GM18508 (cell line): ENCODE results near the gene PPP1R3F.
"Not testable (repeated sequence)": the region's sequence is repeated elsewhere in the genome, so short reads cannot be mapped to it uniquely, and the experiment has no call there.

Experiments used
- ATAC-seq: cut with Tn5 transposase; IDR thresholded peaks from one replicate; pipeline ENCODE4 v1.9.1; 2021; ENCODE audit warnings: moderate number of reproducible peaks; ENCODE audit not compliant: insufficient read depth, unreplicated experiment

PPP1R3F gene

DNA sequence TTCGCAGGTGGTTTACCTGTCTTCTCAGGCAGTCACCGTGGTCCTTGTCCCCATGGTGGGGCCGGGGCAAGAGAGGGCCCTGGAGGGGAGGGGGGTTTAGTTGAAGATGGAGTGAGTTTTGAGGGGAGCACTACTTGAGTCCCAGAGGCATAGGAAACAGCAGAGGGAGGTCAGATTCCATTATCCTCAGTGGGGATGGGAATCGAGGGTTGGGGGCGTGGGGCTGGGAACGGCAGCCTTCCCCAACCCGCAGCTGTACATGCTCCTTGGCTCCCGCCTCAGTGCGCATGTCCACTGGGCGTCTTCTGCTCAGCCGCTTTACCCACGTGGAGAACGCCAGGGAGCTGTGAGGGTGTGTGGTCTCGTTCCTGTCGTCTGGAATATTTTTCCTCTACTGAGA lies 33.8 kb downstream of the PPP1R3F start, which contains the start of gene GAGE10:
TSS of gene GAGE10 (plus strand) at position 301 of the 400 bp plus-strand sequence. CDS start 1,214 bp downstream, outside the sequence.
- ATAC-seq: no peak

DNA sequence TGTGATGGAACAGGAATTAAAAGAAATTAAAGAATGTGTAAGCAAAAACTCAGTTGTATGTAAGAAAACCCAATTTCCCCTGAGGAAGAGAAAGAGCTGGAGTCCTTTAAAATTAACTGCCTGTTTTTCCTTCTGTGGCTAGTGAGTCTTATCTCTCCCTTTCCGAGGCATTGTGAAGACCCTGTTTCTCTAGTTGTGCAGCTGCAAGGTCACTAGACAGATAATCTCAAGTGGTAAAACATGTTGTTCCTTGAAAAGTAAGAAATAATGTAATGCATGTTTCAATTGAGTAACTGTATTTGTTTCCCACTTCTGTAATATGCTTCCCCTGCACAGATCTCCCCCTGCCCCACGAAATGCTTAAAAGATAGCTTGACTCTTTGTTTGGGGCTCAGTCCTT lies 38.2 kb downstream of the PPP1R3F start:
- ATAC-seq: not testable (repeated sequence)

DNA sequence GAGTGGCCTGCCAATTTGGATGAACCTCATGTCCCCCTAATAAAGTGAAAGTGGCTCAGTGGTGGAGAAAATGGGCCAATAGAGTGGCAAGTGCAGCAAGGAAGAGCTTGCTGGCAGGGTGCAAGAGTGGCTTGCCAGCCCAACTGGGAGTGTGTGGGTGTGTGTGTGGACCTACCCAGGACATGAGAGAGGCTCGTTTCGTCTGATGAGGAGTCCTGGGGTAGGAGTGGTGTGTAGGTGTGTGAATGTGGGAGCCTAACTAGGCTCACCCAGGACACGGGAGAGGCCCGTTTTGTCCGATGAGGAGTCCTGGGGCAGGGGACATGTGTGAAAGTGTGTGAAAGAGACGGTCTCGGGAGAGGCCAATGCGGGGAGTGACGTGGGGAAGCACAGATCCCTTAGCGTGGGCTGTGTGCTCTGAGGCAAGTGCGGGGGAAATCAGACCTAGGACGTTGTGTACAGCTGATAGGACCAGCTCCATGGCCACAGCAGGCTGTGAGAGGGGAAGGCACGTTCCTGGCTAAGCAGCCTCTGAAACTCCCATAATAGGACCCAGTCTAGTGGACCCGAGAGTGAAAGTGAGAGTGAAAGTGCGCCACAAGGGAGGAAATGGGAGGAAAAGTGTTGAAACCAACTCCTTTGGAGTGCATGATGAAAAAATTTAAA lies 39.1 kb downstream of the PPP1R3F start:
- no peak for ATAC-seq

DNA sequence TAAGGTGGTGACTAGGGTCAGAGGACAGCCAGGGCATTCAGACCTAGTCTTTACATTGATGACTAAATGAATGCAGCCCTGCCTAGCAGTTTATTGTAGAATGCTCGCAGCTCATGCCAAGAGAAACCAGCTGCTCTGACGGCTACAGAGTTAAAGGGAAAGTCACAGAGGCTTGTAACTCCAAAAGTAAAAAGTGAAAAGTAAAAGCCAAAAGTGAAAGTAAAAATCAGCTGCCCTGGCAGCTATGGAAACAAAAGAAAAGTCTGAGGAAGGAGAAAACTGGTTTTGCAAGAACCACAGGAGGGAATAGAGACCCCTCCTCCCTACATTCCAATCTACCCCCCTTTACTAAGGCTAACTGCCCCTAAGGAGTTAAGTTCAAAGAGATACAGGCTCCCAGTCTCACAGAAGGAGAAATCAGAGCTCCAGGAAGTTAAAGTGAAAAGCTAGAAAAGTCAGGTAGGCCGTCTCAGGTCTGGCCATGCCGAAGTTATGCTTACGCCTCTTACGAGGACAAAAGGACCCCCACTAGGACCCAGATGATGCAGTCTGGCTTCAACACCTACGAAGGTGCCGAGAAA lies 39.9 kb downstream of the PPP1R3F start:
- ATAC-seq: no peak

DNA sequence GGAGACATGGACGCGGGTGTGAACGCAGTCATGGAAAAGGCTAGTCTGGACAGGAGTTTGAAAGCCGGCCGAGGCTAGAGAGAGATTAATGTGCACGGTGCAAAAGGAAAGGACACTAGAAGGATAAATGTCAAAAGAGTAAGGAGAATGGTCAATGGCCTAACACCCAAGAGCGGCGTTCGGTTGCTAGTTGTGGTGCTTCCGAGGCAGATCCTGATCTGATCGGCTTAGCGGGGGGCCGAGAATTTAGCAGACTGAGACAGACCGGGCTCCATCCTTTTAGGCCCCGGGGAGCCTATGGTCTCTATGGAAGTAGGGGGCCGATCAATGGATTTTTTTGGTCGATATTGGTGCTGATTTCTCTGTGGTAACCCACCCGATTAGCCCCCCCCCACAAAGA lies 40.8 kb downstream of the PPP1R3F start:
- ATAC-seq: no peak

DNA sequence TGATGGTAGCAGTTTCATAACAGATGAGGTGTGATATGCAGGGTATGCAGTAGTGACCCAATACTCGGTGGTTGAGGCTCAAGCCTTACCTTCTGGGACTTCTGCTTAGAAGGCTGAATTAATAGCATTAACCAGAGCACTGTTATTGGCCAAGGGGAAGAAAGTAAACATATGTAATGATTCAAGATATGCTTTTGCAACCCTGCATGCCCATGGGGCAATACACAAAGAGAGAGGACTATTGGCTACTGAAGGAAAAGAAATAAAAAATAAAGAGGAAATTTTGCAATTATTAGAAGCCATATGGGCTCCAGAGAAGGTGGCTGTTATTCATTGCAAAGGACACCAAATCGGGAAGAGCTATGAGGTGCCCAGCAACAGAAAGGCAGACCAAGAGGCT lies 42.6 kb downstream of the PPP1R3F start:
- no peak for ATAC-seq

DNA sequence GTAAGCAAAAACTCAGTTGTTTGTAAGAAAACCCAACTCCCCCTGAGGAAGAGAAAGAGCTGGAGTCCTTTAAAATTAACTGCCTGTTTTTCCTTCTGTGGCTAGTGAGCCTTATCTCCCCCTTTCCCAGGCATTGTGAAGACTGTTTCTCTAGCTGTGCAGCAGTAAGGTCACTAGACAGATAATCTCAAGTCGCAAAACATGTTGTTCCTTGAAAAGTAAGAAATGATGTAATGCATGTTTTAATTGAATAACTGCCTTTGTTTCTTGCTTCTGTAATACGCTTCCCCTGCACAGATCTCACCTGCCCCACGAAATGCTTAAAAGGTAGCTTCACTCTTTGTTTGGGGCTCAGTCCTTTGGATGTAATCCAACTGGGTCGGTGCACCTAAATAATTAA lies 46.5 kb downstream of the PPP1R3F start:
- ATAC-seq: no peak

DNA sequence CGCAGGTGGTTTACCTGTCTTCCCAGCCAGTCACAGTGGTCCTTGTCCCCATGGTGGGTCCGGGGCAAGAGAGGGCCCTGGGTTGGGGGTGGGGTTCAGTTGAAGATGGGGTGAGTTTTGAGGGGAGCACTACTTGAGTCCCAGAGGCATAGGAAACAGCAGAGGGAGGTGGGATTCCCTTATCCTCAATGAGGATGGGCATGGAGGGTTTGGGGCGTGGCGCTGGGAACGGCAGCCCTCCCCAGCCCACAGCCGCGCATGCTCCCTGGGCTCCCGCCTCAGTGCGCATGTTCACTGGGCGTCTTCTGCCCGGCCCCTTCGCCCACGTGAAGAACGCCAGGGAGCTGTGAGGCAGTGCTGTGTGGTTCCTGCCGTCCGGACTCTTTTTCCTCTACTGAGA lies 52.1 kb downstream of the PPP1R3F start, which contains the start of gene GAGE12J:
TSS of gene GAGE12J (plus strand) at position 301 of the 400 bp plus-strand sequence. CDS start 1,157 bp downstream, outside the sequence.
- ATAC-seq: not testable (repeated sequence)

DNA sequence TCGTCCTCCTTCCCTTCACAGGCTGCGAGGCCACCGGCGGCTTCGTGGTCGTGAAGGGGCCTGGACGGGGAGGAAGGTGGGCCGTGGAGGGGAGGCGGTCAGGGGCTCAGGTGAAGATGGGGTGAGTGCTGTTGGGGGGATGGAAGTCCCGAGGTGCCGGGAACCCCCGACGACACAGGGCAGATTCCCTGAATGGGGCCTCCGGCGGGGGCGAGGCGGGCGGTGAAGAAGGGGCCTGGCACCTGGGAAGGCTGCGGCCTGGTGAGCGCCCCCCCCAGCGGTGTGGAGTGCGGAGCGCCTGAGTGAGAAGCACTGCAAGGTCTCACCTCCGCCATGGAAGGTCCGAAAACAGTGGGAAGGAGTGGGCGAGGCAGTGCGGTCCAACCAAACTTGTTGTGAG lies 52.7 kb downstream of the PPP1R3F start:
- ATAC-seq: not testable (repeated sequence)

DNA sequence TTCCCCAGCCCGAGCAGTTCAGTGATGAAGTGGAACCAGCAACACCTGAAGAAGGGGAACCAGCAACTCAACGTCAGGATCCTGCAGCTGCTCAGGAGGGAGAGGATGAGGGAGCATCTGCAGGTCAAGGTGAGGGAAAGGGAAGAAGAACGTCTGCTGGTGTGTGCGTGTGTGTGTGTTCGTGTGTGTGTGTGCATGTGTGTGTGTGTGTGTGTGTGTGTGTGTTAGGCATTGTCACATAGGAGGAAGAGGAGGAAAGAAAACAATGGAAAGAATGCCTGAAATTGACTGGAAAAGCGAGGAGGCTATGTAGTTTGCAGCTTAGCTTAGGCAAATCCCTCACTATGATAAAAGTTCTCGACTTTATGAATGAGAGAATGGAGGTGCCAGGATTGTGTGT lies 54.1 kb downstream of the PPP1R3F start:
- ATAC-seq: not testable (repeated sequence)

DNA sequence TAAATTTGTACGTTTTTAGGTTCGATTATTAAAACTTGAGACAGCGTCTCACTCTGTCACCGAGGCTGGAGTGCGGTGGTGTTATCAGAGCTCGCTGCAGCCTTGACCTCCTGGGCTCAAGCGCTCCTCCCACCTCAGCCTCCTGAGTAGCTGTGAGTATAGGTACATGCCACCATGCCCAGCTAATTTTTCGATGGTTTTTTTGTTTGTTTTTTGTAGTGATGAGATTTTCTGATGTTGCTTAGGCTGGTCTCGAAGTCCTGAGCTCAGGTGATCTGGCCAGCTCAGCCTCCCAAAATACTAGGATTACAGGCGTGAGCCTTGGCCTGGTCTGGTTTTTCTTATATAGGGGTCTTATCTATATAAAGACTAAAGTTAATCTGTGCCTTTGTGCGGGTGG lies 60.8 kb downstream of the PPP1R3F start:
- not testable (repeated sequence) for ATAC-seq

DNA sequence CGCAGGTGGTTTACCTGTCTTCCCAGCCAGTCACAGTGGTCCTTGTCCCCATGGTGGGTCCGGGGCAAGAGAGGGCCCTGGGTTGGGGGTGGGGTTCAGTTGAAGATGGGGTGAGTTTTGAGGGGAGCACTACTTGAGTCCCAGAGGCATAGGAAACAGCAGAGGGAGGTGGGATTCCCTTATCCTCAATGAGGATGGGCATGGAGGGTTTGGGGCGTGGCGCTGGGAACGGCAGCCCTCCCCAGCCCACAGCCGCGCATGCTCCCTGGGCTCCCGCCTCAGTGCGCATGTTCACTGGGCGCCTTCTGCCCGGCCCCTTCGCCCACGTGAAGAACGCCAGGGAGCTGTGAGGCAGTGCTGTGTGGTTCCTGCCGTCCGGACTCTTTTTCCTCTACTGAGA lies 61.7 kb downstream of the PPP1R3F start, which contains the start of gene GAGE13:
TSS of gene GAGE13 (plus strand) at position 301 of the 400 bp plus-strand sequence. CDS start 1,156 bp downstream, outside the sequence.
- ATAC-seq: not testable (repeated sequence)

DNA sequence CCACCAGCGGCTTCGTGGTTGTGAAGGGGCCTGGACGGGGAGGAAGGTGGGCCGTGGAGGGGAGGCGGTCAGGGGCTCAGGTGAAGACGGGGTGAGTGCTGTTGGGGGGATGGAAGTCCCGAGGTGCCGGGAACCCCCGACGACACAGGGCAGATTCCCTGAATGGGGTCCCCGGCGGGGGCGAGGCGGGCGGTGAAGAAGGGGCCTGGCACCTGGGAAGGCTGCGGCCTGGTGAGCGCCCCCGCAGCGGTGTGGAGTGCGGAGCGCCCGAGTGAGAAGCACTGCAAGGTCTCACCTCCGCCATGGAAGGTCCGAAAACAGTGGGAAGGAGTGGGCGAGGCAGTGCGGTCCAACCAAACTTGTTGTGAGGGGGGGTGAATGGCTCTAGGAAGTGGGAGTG lies 62.2 kb downstream of the PPP1R3F start:
- not testable (repeated sequence) for ATAC-seq
